HepG2 (cell line): ENCODE measurements around the gene LDLRAD4. TPM values are rescaled to one million over a fixed set of nuclear protein-coding genes. Genes with fewer than 3 reads are reported as not detected.

Experiments
- ATAC-seq: fragments of 200-7000 bp; cut with Tn5 transposase; 3 replicates; pipeline ENCODE4 v1.9.1; 2020; ENCODE audit warnings: mild to moderate bottlenecking, moderate library complexity
- BruUV-seq: library from RNA; stranded (reverse); fragments of 400-500 nt; replicated peaks from 2 replicates; lab custom pipeline; 2021; lab: Mats Ljungman, UMichigan
- CTCF ChIA-PET: fragments of 300-600 bp; formaldehyde crosslinking; extraction: SDS; loops from one replicate; lab custom pipeline; 2021; ENCODE audit warnings: low total read pairs, inconsistent platforms, low intra/inter-chr PET ratio; lab: Yijun Ruan, JAX
- POLR2A ChIA-PET: fragments of 350-600 bp; sonication (Branson Sonifier 250); formaldehyde crosslinking; loops from one replicate; lab custom pipeline; 2020; ENCODE audit warnings: antibody characterized with exemption, inconsistent platforms; lab: Yijun Ruan, JAX
- DNase-seq: peaks from one replicate; pipeline ENCODE4 v3.0.0-alpha.2; 2015; ENCODE audit warnings: low spot score
- FAIRE-seq: peaks from 3 replicates; lab custom pipeline; 2011; peaks lifted over from hg19 to GRCh38; lab: Jason Lieb, UNC
- H2AFZ ChIP-seq: one replicate; pipeline ENCODE4 v1.6.1; 2011; ENCODE audit warnings: low read length, inconsistent platforms
- H3K27ac ChIP-seq: fragments of 300-600 bp; 3 replicates; pipeline ENCODE4 v1.8.0; 2011; ENCODE audit warnings: mixed run types, mild to moderate bottlenecking, mixed read lengths, low read length, inconsistent platforms; ENCODE audit not compliant: insufficient read depth; ENCODE audit errors: extremely low read length
- H3K27me3 ChIP-seq, 2 experiments: fragments of 200-600 bp in 1 of 2; 2 replicates in 1 of 2; 3 replicates in 1 of 2; pipeline versions ENCODE4 v1.6.0 to v1.8.0; 2011; ENCODE audit warnings: low read length in 2 of 2, mild to moderate bottlenecking in 2 of 2, moderate library complexity in 2 of 2, inconsistent platforms in 1 of 2; ENCODE audit not compliant: insufficient read depth in 2 of 2, control insufficient read depth in 1 of 2
- H3K36me3 ChIP-seq, 2 experiments: fragments of 200-600 bp in 1 of 2; replicated peaks in 1 of 2; 2 replicates in 1 of 2; 3 replicates in 1 of 2; pipeline versions ENCODE4 v1.5.1 to v1.8.0; 2011; ENCODE audit warnings: low read length in 2 of 2, inconsistent platforms in 1 of 2; ENCODE audit not compliant: insufficient read depth in 2 of 2, control insufficient read depth in 1 of 2
- H3K4me1 ChIP-seq: 2 replicates; pipeline ENCODE4 v1.5.1; 2012; ENCODE audit warnings: low read length, inconsistent platforms; ENCODE audit not compliant: insufficient read depth
- H3K4me2 ChIP-seq: 2 replicates; pipeline ENCODE4 v1.6.0; 2011; ENCODE audit warnings: low read depth, low read length, inconsistent platforms
- H3K4me3 ChIP-seq, 3 experiments: fragments of 200-600 bp in 1 of 3; sonication (generic), shearing (Covaris generic) in 1 of 3; replicated peaks in 1 of 3; 2 replicates each; pipeline ENCODE4 v1.5.1; 2011 to 2016; ENCODE audit warnings: low read length in 3 of 3, inconsistent platforms in 2 of 3, low read depth in 2 of 3, mild to moderate bottlenecking in 2 of 3, control low read depth in 1 of 3, mixed read lengths in 1 of 3; ENCODE audit not compliant: insufficient read depth in 1 of 3
- H3K79me2 ChIP-seq: one replicate; pipeline ENCODE4 v1.6.1; 2011; ENCODE audit warnings: low read length, inconsistent platforms; ENCODE audit not compliant: insufficient read depth
- H3K9ac ChIP-seq: 2 replicates; pipeline ENCODE4 v1.6.0; 2011; ENCODE audit warnings: mild to moderate bottlenecking, low read depth, low read length, inconsistent platforms; ENCODE audit not compliant: insufficient read depth
- H3K9me3 ChIP-seq: 2 replicates; pipeline ENCODE4 v1.5.1; 2012; ENCODE audit warnings: mild to moderate bottlenecking, low read length
- H4K20me1 ChIP-seq: 2 replicates; pipeline ENCODE4 v1.6.0; 2011; ENCODE audit warnings: inconsistent platforms, mild to moderate bottlenecking, low read length, moderate library complexity; ENCODE audit not compliant: insufficient read depth
- ATF7 ChIP-seq, 2 experiments: fragments of 450-650 bp in 1 of 2; sonication (generic) in 1 of 2; formaldehyde crosslinking in 1 of 2; IDR thresholded peaks; 2 replicates each; pipeline versions ENCODE4 v1.4.0 to v1.6.1; 2016 to 2020; ENCODE audit warnings: antibody characterized with exemption in 1 of 2, mild to moderate bottlenecking in 1 of 2, missing genetic modification reagents in 1 of 2
- ETS1 ChIP-seq: sonication (generic); formaldehyde crosslinking; IDR thresholded peaks from 2 replicates; pipeline ENCODE4 v1.4.0; 2020; ENCODE audit warnings: missing genetic modification reagents
- FOXA3 ChIP-seq: IDR thresholded peaks from 2 replicates; pipeline ENCODE4 v1.6.1; 2016; ENCODE audit warnings: missing genetic modification reagents, missing compliant biosample characterization
- KMT2B ChIP-seq: IDR thresholded peaks from 2 replicates; pipeline ENCODE4 v1.6.1; 2016; ENCODE audit warnings: missing genetic modification reagents, missing compliant biosample characterization
- NR2F2 ChIP-seq: IDR thresholded peaks from 2 replicates; pipeline ENCODE4 v1.6.1; 2012; ENCODE audit warnings: low read depth, inconsistent platforms, borderline replicate concordance
- PAWR ChIP-seq: sonication (generic); formaldehyde crosslinking; IDR thresholded peaks from 2 replicates; pipeline ENCODE4 v1.4.0; 2020; ENCODE audit warnings: missing genetic modification reagents, mild to moderate bottlenecking, borderline replicate concordance
- POLR2A ChIP-seq, 2 experiments: IDR thresholded peaks; 2 replicates each; pipeline ENCODE4 v1.6.1; 2011; ENCODE audit warnings: low read depth in 2 of 2, low read length in 2 of 2, mild to moderate bottlenecking in 1 of 2, moderate library complexity in 1 of 2; ENCODE audit not compliant: insufficient read depth in 1 of 2
- REPIN1 ChIP-seq: sonication (generic); formaldehyde crosslinking; IDR thresholded peaks from 2 replicates; pipeline ENCODE4 v1.8.0; 2022; ENCODE audit warnings: missing genetic modification reagents, low read depth, mild to moderate bottlenecking, borderline replicate concordance
- SKIL ChIP-seq: sonication (generic); formaldehyde crosslinking; IDR thresholded peaks from 2 replicates; pipeline ENCODE4 v1.8.0; 2022; ENCODE audit warnings: missing genetic modification reagents, mild to moderate bottlenecking, moderate library complexity, borderline replicate concordance
- TEF ChIP-seq: sonication (generic); formaldehyde crosslinking; IDR thresholded peaks from 2 replicates; pipeline ENCODE4 v1.5.0; 2020; ENCODE audit warnings: missing genetic modification reagents
- YEATS2 ChIP-seq: sonication (generic); formaldehyde crosslinking; IDR thresholded peaks from 2 replicates; pipeline ENCODE4 v1.4.0; 2020; ENCODE audit warnings: missing genetic modification reagents, borderline replicate concordance
- ZBTB7A ChIP-seq: sonication (generic); formaldehyde crosslinking; IDR thresholded peaks from 2 replicates; pipeline ENCODE4 v1.8.0; 2022; ENCODE audit warnings: mild to moderate bottlenecking, missing genetic modification reagents
- ZNF451 ChIP-seq: sonication (generic); formaldehyde crosslinking; IDR thresholded peaks from 2 replicates; pipeline ENCODE4 v1.5.0; 2020; ENCODE audit warnings: mild to moderate bottlenecking, missing genetic modification reagents
- WGBS: methylation state at CpG from one replicate; pipeline ENCODE4 v1.1.6; 2017; ENCODE audit warnings: low lambda C conversion rate; 5-methylcytosine and 5-hydroxymethylcytosine counted together
- in situ Hi-C: cut with HindIII; loops from 2 replicates; pipeline ENCODE4 v1.10.0; 2017; ENCODE audit warnings: low pct_unique_long_range_greater_than_20kb; ENCODE audit not compliant: extremely low pct_ligation_motif_present
- intact Hi-C: fragments of 100-400 bp; cut with micrococcal nuclease; formaldehyde crosslinking; loops from one replicate; pipeline ENCODE4 v1.10.0; 2022; ENCODE audit not compliant: unreplicated experiment
- polyA plus RNA-seq, 8 experiments: library from polyadenylated mRNA; depleted of rRNA in 3 of 8; stranded (reverse) in 7 of 8; unstranded in 1 of 8; fragments of >200 nt; fragmentation: Illumina TruSeq in 4 of 8; extraction: Trizol in 4 of 8; gene quantifications; 2 replicates each; pipeline versions ENCODE4 v1.2.1 to v1.2.3, GENCODE V29; 2011 to 2016; ENCODE audit warnings: low read depth in 4 of 8, missing spikeins in 1 of 8, mixed read lengths in 1 of 8; ENCODE audit not compliant: insufficient read depth in 1 of 8
- total RNA-seq, 5 experiments: library from RNA; depleted of rRNA; stranded (reverse); fragments of >200 nt; fragmentation: Illumina TruSeq; extraction: Trizol; gene quantifications; 2 replicates each; pipeline ENCODE4 v1.2.3, GENCODE V29; 2016; ENCODE audit warnings: low read depth in 1 of 5

The LDLRAD4 gene
- total and polyA plus RNA-seq, 2 of the 13 experiments (the other 11 are each of a cell fraction or from before 2014, with no cell fraction given), result 13.6 to 20.9 TPM

GRCh38 chr18:13611601-13612195 lies 393.1 kb downstream of the LDLRAD4 start:
- FAIRE-seq (no peak), DNase-seq (no peak), ATAC-seq (no peak)
- no peaks in the 10 kb centered on the region for H3K27me3 ChIP-seq
- TF ChIP-seq PAWR (no peak), POLR2A (IDR thresholded peaks at IDR 0.05; ENCODE audit: insufficient read depth in 1 of 2, low read depth in 2 of 2, low read length in 2 of 2) (no peak), ATF7 (IDR thresholded peaks at IDR 0.05) (no peak), ATF7 (CRISPR knock-in tag; IDR thresholded peaks at IDR 0.05) (no peak), FOXA3 (CRISPR knock-in tag) (no peak), REPIN1 (no peak), ZNF451 (no peak), ZBTB7A (no peak), NR2F2 (no peak), TEF (CRISPR knock-in tag) (no peak), SKIL (CRISPR knock-in tag) (no peak), KMT2B (CRISPR knock-in tag) (no peak), ETS1 (no peak), YEATS2 (no peak)
- WGBS, result 96% methylated on average over 17 of the region's 24 CpGs
- no peak overlapping the region for H3K27ac ChIP-seq
- POLR2A ChIA-PET, result no interaction called here
- H2AFZ ChIP-seq, result no peak overlapping the region
- no peaks in the 10 kb centered on the region for H3K79me2 ChIP-seq
- no peaks in the 10 kb centered on the region for H3K36me3 ChIP-seq
- H3K9me3 ChIP-seq, result no peaks in the 10 kb centered on the region
- no peak overlapping the region for H3K9ac ChIP-seq
- no peaks in the 10 kb centered on the region for H4K20me1 ChIP-seq
- intact Hi-C loops, result no loop called here
- no peak overlapping the region for H3K4me3 ChIP-seq
- BruUV-seq, result no TSS peak
- CTCF ChIA-PET, result no interaction called here
- no peaks in the 10 kb centered on the region for H3K4me1 ChIP-seq
- in situ Hi-C loops, result no loop called here
- H3K4me2 ChIP-seq, result no peak overlapping the region
